Breast epithelium (tissue), 3 donors: ENCODE measurements around the gene RBCK1.
"Not testable (repeated sequence)": the region's sequence is repeated elsewhere in the genome, so short reads cannot be mapped to it uniquely, and the experiment has no call there.

Source experiments
- POLR2A ChIP-seq: fragments of 450-650 bp; IDR thresholded peaks from one replicate; pipeline ENCODE4 v1.6.1; 2016; ENCODE audit warnings: antibody characterized with exemption, mild to moderate bottlenecking, moderate library complexity
- POLR2AphosphoS5 ChIP-seq, 3 donors: sonication (generic); formaldehyde crosslinking; IDR thresholded peaks; one replicate each; pipeline ENCODE4 v1.6.1; 2017; ENCODE audit warnings: antibody characterized with exemption in 3 of 3

DNA sequence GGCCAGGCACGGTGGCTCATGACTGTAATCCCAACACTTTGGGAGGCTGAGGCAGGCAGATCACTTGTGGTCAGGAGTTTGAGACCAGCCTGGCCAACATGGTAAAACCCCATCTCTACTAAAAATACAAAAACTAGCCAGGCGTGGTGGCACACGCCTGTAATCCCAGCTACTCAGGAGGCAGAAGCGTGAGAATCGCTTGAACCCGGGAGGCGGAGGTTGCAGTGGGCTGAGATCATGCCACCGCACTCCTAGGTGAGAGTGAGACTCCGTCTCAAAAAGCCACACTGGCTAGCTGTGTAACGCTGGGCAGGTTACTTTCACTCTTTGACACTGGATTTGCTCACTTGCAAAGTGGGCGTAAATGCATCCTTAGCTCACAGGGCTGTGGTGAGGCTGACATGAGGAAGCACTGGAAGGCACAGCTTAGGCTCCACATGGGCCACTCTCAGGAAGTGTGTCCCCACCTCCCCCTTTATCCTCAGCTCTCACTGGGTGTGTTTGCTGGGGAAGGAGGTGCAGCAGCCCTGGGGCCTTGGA, 35.5 kb upstream of the RBCK1 start:
- TF ChIP-seq POLR2A; POLR2AphosphoS5 (IDR thresholded peaks at IDR 0.05): not testable (repeated sequence)
